GM12892 (cell line): ENCODE data around the gene AGMAT.

ENCODE experiments used
- POLR2A ChIP-seq: IDR thresholded peaks from 2 replicates; pipeline ENCODE4 v1.6.1; 2011; ENCODE audit warnings: low read depth, low read length, control low read depth
- TAF1 ChIP-seq: IDR thresholded peaks from 2 replicates; pipeline ENCODE4 v1.6.1; 2011; ENCODE audit warnings: low read depth, mild to moderate bottlenecking, control low read depth, low read length, borderline replicate concordance

GRCh38 chr1:15603050-15603965 lies 18.5 kb upstream of the AGMAT start:
- no peak for TF ChIP-seq TAF1
- no peak for TF ChIP-seq POLR2A
